GM19328 (cell line): ENCODE data around the gene N4BP2.
A peak's percentile ranks its signal among the peaks of the same experiment; 100 is the strongest.

Experiments used
- ATAC-seq: cut with Tn5 transposase; IDR thresholded peaks from one replicate; pipeline ENCODE4 v1.9.1; 2021; ENCODE audit warnings: mild to moderate bottlenecking, moderate library complexity; ENCODE audit not compliant: unreplicated experiment

Gene N4BP2

GRCh38 chr4:40190465-40190864 is 133.8 kb downstream of the N4BP2 start:
- no peak for ATAC-seq

- no peak for ATAC-seq
These were observed 134.5 kb downstream of the N4BP2 start for GRCh38 chr4:40190880-40191815.

GRCh38 chr4:40192114-40193015 is 135.7 kb downstream of the N4BP2 start:
- ATAC-seq = peak; percentile 35

GRCh38 chr4:40193016-40193571 is 136.4 kb downstream of the N4BP2 start:
- ATAC-seq = peak; percentile 27

- ATAC-seq = no peak
These were observed 136.9 kb downstream of the N4BP2 start for GRCh38 chr4:40193578-40193977.

GRCh38 chr4:40194602-40195161 is 138.0 kb downstream of the N4BP2 start:
- no peak for ATAC-seq

- no peak for ATAC-seq
These were observed 138.8 kb downstream of the N4BP2 start for GRCh38 chr4:40195182-40196177.

- ATAC-seq = no peak
These were observed 139.6 kb downstream of the N4BP2 start for GRCh38 chr4:40196272-40196671.

GRCh38 chr4:40196724-40197281 is 140.2 kb downstream of the N4BP2 start, which contains the start of gene RHOH:
TSS of gene RHOH (plus strand) at chr4:40197031. CDS start at chr4:40243387, 46,356 bp downstream.
- ATAC-seq = no peak

- ATAC-seq = no peak
These were observed 141.4 kb downstream of the N4BP2 start for GRCh38 chr4:40197879-40198689.

GRCh38 chr4:40199179-40199670 is 142.6 kb downstream of the N4BP2 start:
- no peak for ATAC-seq

GRCh38 chr4:40199999-40200874 is 143.6 kb downstream of the N4BP2 start:
- ATAC-seq = peak; percentile 54

- no peak for ATAC-seq
These were observed 144.5 kb downstream of the N4BP2 start for GRCh38 chr4:40200875-40201801.

- no peak for ATAC-seq
These were observed 145.2 kb downstream of the N4BP2 start for GRCh38 chr4:40201898-40202297.

- ATAC-seq = no peak
These were observed 145.8 kb downstream of the N4BP2 start for GRCh38 chr4:40202474-40202873.
